Activated CD4-positive, alpha-beta T cell treated with anti-CD3 and anti-CD28 coated beads, Interleukin-2, Interleukin-6, amounts not matched to agents 100 ng/mL and 50 ng/mL, durations not matched to agents 16 hours and 8 hours (primary cell): ENCODE results near the gene WBP2NL.
A peak's percentile ranks its signal among the peaks of the same experiment; 100 is the strongest.
"Not testable (repeated sequence)": the region's sequence is repeated elsewhere in the genome, so short reads cannot be mapped to it uniquely, and the experiment has no call there.

Experiments used
- DNase-seq: peaks from one replicate; pipeline ENCODE4 v3.0.0-alpha.2; 2020

The WBP2NL gene

GRCh38 chr22:41998361-41999261, at the start of gene WBP2NL:
WBP2NL (plus strand) TSS chr22:41998788; CDS start chr22:41998819, 31 bp downstream.
- peak; percentile 84 for DNase-seq

- not testable (repeated sequence) for DNase-seq
Measured at GRCh38 chr22:41948928-41949296, 49.7 kb upstream of the WBP2NL start.

- no peak for DNase-seq
Measured at GRCh38 chr22:41949297-41949965, 49.2 kb upstream of the WBP2NL start.

- no peak for DNase-seq
Measured at GRCh38 chr22:41951898-41952474, 46.6 kb upstream of the WBP2NL start, which contains the start of gene SMIM45. SMIM45 (plus strand) TSS chr22:41952150.

- DNase-seq = no peak
Measured at GRCh38 chr22:41952713-41953112, 45.9 kb upstream of the WBP2NL start.

GRCh38 chr22:41957941-41958556, 40.5 kb upstream of the WBP2NL start:
- DNase-seq = no peak

- DNase-seq = no peak
Measured at GRCh38 chr22:41963453-41964111, 35.0 kb upstream of the WBP2NL start.

- no peak for DNase-seq
Measured at GRCh38 chr22:41964112-41964491, 34.5 kb upstream of the WBP2NL start.

GRCh38 chr22:41966225-41966606, 32.4 kb upstream of the WBP2NL start:
- DNase-seq = no peak

GRCh38 chr22:41966607-41967240, 31.9 kb upstream of the WBP2NL start:
- peak; percentile 66 for DNase-seq

- DNase-seq = no peak
Measured at GRCh38 chr22:41968601-41969000, 30.0 kb upstream of the WBP2NL start.

GRCh38 chr22:41969110-41969646, 29.4 kb upstream of the WBP2NL start, which contains the start of gene SEPTIN3:
SEPTIN3 (plus strand) TSS chr22:41969443; CDS start chr22:41971493, 2,050 bp downstream.
- DNase-seq = no peak

GRCh38 chr22:41970601-41971000, 28.0 kb upstream of the WBP2NL start:
- DNase-seq = no peak

- no peak for DNase-seq
Measured at GRCh38 chr22:41971431-41971830, 27.2 kb upstream of the WBP2NL start.

- no peak for DNase-seq
Measured at GRCh38 chr22:41974691-41975290, 23.8 kb upstream of the WBP2NL start.

GRCh38 chr22:41975299-41976069, 23.1 kb upstream of the WBP2NL start:
- DNase-seq = no peak

GRCh38 chr22:41976070-41976901, 22.3 kb upstream of the WBP2NL start:
- DNase-seq = peak; percentile 44

- DNase-seq = no peak
Measured at GRCh38 chr22:41976961-41977566, 21.5 kb upstream of the WBP2NL start.

- DNase-seq = no peak
Measured at GRCh38 chr22:41978732-41979131, 19.9 kb upstream of the WBP2NL start.
